ENCODE measurements around the gene SREBF1. TPM values are rescaled to one million over a fixed set of nuclear protein-coding genes. Genes with fewer than 3 reads are reported as not detected.

SREBF1 gene
- total and polyA plus RNA-seq, 2 experiments from 2014 or later: 39.6 to 85.3 TPM

GRCh38 chr17:17790637-17791464 is 45.9 kb downstream of the SREBF1 start:
- H3K4me3 ChIP-seq: no peak overlapping the region
- H3K4me1 Mint-ChIP-seq: peaks cover 57% of the 10 kb centered on the region
- no peak for ATAC-seq

More at GRCh38 chr17:17790637-17791464, 45.9 kb downstream of the SREBF1 start:
- H3K36me3 ChIP-seq (ENCODE audit: insufficient read depth): no peaks in the 10 kb centered on the region
- TF ChIP-seq EZH2 (IDR thresholded peaks at IDR 0.05; ENCODE audit: low read depth, unreplicated experiment): no peak
- no peak for TF ChIP-seq ZNF331 (CRISPR knock-in tag; IDR thresholded peaks at IDR 0.05; ENCODE audit: low read depth)
- TF ChIP-seq, protein P1, sequence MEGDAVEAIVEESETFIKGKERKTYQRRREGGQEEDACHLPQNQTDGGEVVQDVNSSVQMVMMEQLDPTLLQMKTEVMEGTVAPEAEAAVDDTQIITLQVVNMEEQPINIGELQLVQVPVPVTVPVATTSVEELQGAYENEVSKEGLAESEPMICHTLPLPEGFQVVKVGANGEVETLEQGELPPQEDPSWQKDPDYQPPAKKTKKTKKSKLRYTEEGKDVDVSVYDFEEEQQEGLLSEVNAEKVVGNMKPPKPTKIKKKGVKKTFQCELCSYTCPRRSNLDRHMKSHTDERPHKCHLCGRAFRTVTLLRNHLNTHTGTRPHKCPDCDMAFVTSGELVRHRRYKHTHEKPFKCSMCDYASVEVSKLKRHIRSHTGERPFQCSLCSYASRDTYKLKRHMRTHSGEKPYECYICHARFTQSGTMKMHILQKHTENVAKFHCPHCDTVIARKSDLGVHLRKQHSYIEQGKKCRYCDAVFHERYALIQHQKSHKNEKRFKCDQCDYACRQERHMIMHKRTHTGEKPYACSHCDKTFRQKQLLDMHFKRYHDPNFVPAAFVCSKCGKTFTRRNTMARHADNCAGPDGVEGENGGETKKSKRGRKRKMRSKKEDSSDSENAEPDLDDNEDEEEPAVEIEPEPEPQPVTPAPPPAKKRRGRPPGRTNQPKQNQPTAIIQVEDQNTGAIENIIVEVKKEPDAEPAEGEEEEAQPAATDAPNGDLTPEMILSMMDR (conservative IDR thresholded peaks at IDR 0.05; ENCODE audit: low read depth in 2 of 2): no peak
- TF ChIP-seq EZH2phosphoT487 (IDR thresholded peaks at IDR 0.05; ENCODE audit: unreplicated experiment): no peak
- TF ChIP-seq, protein P2, sequence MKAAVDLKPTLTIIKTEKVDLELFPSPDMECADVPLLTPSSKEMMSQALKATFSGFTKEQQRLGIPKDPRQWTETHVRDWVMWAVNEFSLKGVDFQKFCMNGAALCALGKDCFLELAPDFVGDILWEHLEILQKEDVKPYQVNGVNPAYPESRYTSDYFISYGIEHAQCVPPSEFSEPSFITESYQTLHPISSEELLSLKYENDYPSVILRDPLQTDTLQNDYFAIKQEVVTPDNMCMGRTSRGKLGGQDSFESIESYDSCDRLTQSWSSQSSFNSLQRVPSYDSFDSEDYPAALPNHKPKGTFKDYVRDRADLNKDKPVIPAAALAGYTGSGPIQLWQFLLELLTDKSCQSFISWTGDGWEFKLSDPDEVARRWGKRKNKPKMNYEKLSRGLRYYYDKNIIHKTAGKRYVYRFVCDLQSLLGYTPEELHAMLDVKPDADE (IDR thresholded peaks at IDR 0.05): no peak
- no peak for TF ChIP-seq STAT1 (IDR thresholded peaks at IDR 0.05; ENCODE audit: unreplicated experiment)
- TF ChIP-seq ZNF114 (CRISPR knock-in tag; IDR thresholded peaks at IDR 0.05): no peak
- TF ChIP-seq POLR2AphosphoS5 (IDR thresholded peaks at IDR 0.05; ENCODE audit: low read depth): no peak
- TF ChIP-seq REST (IDR thresholded peaks at IDR 0.05; ENCODE audit: unreplicated experiment): no peak
- no peak for TF ChIP-seq JUNB (IDR thresholded peaks at IDR 0.05; ENCODE audit: unreplicated experiment)
- TF ChIP-seq, protein P3, sequence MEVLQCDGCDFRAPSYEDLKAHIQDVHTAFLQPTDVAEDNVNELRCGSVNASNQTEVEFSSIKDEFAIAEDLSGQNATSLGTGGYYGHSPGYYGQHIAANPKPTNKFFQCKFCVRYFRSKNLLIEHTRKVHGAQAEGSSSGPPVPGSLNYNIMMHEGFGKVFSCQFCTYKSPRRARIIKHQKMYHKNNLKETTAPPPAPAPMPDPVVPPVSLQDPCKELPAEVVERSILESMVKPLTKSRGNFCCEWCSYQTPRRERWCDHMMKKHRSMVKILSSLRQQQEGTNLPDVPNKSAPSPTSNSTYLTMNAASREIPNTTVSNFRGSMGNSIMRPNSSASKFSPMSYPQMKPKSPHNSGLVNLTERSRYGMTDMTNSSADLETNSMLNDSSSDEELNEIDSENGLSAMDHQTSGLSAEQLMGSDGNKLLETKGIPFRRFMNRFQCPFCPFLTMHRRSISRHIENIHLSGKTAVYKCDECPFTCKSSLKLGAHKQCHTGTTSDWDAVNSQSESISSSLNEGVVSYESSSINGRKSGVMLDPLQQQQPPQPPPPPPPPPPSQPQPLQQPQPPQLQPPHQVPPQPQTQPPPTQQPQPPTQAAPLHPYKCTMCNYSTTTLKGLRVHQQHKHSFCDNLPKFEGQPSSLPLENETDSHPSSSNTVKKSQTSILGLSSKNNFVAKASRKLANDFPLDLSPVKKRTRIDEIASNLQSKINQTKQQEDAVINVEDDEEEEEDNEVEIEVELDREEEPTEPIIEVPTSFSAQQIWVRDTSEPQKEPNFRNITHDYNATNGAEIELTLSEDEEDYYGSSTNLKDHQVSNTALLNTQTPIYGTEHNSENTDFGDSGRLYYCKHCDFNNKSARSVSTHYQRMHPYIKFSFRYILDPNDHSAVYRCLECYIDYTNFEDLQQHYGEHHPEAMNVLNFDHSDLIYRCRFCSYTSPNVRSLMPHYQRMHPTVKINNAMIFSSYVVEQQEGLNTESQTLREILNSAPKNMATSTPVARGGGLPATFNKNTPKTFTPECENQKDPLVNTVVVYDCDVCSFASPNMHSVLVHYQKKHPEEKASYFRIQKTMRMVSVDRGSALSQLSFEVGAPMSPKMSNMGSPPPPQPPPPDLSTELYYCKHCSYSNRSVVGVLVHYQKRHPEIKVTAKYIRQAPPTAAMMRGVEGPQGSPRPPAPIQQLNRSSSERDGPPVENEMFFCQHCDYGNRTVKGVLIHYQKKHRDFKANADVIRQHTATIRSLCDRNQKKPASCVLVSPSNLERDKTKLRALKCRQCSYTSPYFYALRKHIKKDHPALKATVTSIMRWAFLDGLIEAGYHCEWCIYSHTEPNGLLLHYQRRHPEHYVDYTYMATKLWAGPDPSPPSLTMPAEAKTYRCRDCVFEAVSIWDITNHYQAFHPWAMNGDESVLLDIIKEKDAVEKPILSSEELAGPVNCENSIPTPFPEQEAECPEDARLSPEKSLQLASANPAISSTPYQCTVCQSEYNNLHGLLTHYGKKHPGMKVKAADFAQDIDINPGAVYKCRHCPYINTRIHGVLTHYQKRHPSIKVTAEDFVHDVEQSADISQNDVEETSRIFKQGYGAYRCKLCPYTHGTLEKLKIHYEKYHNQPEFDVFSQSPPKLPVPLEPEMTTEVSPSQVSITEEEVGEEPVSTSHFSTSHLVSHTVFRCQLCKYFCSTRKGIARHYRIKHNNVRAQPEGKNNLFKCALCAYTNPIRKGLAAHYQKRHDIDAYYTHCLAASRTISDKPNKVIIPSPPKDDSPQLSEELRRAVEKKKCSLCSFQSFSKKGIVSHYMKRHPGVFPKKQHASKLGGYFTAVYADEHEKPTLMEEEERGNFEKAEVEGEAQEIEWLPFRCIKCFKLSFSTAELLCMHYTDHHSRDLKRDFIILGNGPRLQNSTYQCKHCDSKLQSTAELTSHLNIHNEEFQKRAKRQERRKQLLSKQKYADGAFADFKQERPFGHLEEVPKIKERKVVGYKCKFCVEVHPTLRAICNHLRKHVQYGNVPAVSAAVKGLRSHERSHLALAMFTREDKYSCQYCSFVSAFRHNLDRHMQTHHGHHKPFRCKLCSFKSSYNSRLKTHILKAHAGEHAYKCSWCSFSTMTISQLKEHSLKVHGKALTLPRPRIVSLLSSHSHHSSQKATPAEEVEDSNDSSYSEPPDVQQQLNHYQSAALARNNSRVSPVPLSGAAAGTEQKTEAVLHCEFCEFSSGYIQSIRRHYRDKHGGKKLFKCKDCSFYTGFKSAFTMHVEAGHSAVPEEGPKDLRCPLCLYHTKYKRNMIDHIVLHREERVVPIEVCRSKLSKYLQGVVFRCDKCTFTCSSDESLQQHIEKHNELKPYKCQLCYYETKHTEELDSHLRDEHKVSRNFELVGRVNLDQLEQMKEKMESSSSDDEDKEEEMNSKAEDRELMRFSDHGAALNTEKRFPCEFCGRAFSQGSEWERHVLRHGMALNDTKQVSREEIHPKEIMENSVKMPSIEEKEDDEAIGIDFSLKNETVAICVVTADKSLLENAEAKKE (CRISPR knock-in tag; IDR thresholded peaks at IDR 0.05): no peak
- no peak for TF ChIP-seq NANOG (IDR thresholded peaks at IDR 0.05; ENCODE audit: borderline replicate concordance)
- no peak for TF ChIP-seq CREB1 (CRISPR knock-in tag; IDR thresholded peaks at IDR 0.05; ENCODE audit: low read depth)
- H3K4me2 ChIP-seq: peak overlapping the region; percentile 51; the same call in 1 of the 2 replicates
- H3K9me2 ChIP-seq (ENCODE audit: insufficient read depth): no peaks in the 10 kb centered on the region
- Mint-ChIP-seq H3K9me3 (no peaks in the 10 kb centered on the region; the same call in 2 of the 3 replicates), H3K27me3 (ENCODE audit: insufficient read depth, low read depth, poor library complexity) (peaks cover 38% of the 10 kb centered on the region), H3K27ac (no peak overlapping the region), H3K36me3 (ENCODE audit: low read depth) (no peaks in the 10 kb centered on the region), H3K4me3 (no peak overlapping the region; the same call in 2 of the 3 replicates)
- DNase-seq (ENCODE audit: low spot score): no peak
- no peaks in the 10 kb centered on the region for H3K79me2 ChIP-seq (replicated peaks; ENCODE audit: insufficient read depth)
- no peak overlapping the region for H3K27ac ChIP-seq (ENCODE audit: low read depth)
- H4K20me1 ChIP-seq (replicated peaks; ENCODE audit: insufficient read depth): no peaks in the 10 kb centered on the region
- H3K27me3 ChIP-seq (ENCODE audit: insufficient read depth): peaks cover 35% of the 10 kb centered on the region
- no peaks in the 10 kb centered on the region for H3F3A ChIP-seq (replicated peaks; ENCODE audit: low read depth)
- H3K4me1 ChIP-seq (ENCODE audit: insufficient read depth): peaks cover 18% of the 10 kb centered on the region; the same call in 1 of the 2 replicates
- no peak overlapping the region for H2AFZ ChIP-seq
